SK-N-MC (cell line): ENCODE data around the gene CLIP4.

Experiments
- DNase-seq: peaks from one replicate; pipeline ENCODE4 v3.0.0-alpha.2; 2011; ENCODE audit warnings: low read depth, low spot score
- H3K27ac ChIP-seq: fragments of 200-600 bp; sonication (generic); 2 replicates; pipeline ENCODE4 v1.5.1; 2016; ENCODE audit warnings: mixed run types
- H3K36me3 ChIP-seq: fragments of 200-600 bp; sonication (generic); 2 replicates; pipeline ENCODE4 v1.6.1; 2017; ENCODE audit warnings: antibody characterized with exemption, low read length, mixed read lengths; ENCODE audit not compliant: insufficient read depth
- H3K4me3 ChIP-seq: fragments of 200-600 bp; sonication (generic); 2 replicates; pipeline ENCODE4 v1.5.1; 2016
- H3K9ac ChIP-seq: fragments of 200-600 bp; sonication (generic); 2 replicates; pipeline ENCODE4 v1.8.0; 2017; ENCODE audit warnings: mixed run types, mixed read lengths; ENCODE audit not compliant: insufficient read length
- H3K9me3 ChIP-seq: fragments of 200-600 bp; sonication (generic); 2 replicates; pipeline ENCODE4 v1.6.1; 2017; ENCODE audit warnings: low read depth, mild to moderate bottlenecking, antibody characterized with exemption, low read length, moderate library complexity, mixed read lengths
- EZH2 ChIP-seq: fragments of 200-600 bp; sonication (generic); IDR thresholded peaks from one replicate; pipeline ENCODE4 v1.6.1; 2017; ENCODE audit warnings: antibody characterized with exemption
- FOXP2 ChIP-seq: optimal IDR thresholded peaks from 2 replicates; pipeline ENCODE3; 2011; ENCODE audit warnings: mild to moderate bottlenecking, moderate library complexity; ENCODE audit not compliant: insufficient read depth; ENCODE audit errors: extremely low read length, control extremely low read depth
- POLR2AphosphoS5 ChIP-seq: IDR thresholded peaks from 2 replicates; pipeline ENCODE4 v1.6.1; 2012; ENCODE audit warnings: mild to moderate bottlenecking, low read depth, low read length, borderline replicate concordance

CLIP4 gene

GRCh38 chr2:29072971-29073725 is 42.1 kb upstream of the CLIP4 start:
- Histone ChIP-seq H3K4me3 (no peak overlapping the region), H3K27ac (no peak overlapping the region), H3K9ac (no peak overlapping the region), H3K36me3 (no peaks in the 10 kb centered on the region), H3K9me3 (no peaks in the 10 kb centered on the region)
- no peak for DNase-seq
- no peak for TF ChIP-seq FOXP2
- TF ChIP-seq EZH2 = no peak
- no peak for TF ChIP-seq POLR2AphosphoS5

GRCh38 chr2:29073933-29074332 is 41.3 kb upstream of the CLIP4 start:
- no peak overlapping the region for H3K9ac ChIP-seq
- TF ChIP-seq POLR2AphosphoS5 = no peak
- no peak for DNase-seq
- H3K36me3 ChIP-seq = no peaks in the 10 kb centered on the region
- no peak overlapping the region for H3K27ac ChIP-seq
- no peak overlapping the region for H3K4me3 ChIP-seq
- no peaks in the 10 kb centered on the region for H3K9me3 ChIP-seq

- Histone ChIP-seq H3K4me3 (no peak within 1 kb of the TSS), H3K36me3 (no peaks in the 10 kb centered on the region), H3K9ac (no peak within 1 kb of the TSS), H3K27ac (no peak within 1 kb of the TSS), H3K9me3 (no peaks in the 10 kb centered on the region)
- no peak for DNase-seq
- TF ChIP-seq FOXP2 (no peak), POLR2AphosphoS5 (no peak), EZH2 (no peak)
Observed at GRCh38 chr2:29074411-29074810, 40.8 kb upstream of the CLIP4 start, which contains the start of gene PCARE. Gene PCARE (minus strand): TSS chr2:29074523. CDS start chr2:29074261, 262 bp downstream.

- H3K4me3 ChIP-seq = no peak overlapping the region
- H3K9me3 ChIP-seq = no peaks in the 10 kb centered on the region
- DNase-seq = no peak
- H3K27ac ChIP-seq = no peak overlapping the region
- no peak for TF ChIP-seq FOXP2
- TF ChIP-seq EZH2 = no peak
- TF ChIP-seq POLR2AphosphoS5 = no peak
- no peaks in the 10 kb centered on the region for H3K36me3 ChIP-seq
- H3K9ac ChIP-seq = no peak overlapping the region
Observed at GRCh38 chr2:29075894-29076705, 39.1 kb upstream of the CLIP4 start.

- no peak for TF ChIP-seq FOXP2
- TF ChIP-seq POLR2AphosphoS5 = no peak
- TF ChIP-seq EZH2 = no peak
Observed at GRCh38 chr2:29079887-29080286, 35.3 kb upstream of the CLIP4 start.

GRCh38 chr2:29080886-29081743 is 34.1 kb upstream of the CLIP4 start:
- Histone ChIP-seq H3K9ac (no peak overlapping the region), H3K36me3 (no peaks in the 10 kb centered on the region), H3K9me3 (no peaks in the 10 kb centered on the region), H3K4me3 (no peak overlapping the region), H3K27ac (no peak overlapping the region)
- TF ChIP-seq POLR2AphosphoS5 (no peak), FOXP2 (no peak), EZH2 (no peak)
- DNase-seq = no peak

More at GRCh38 chr2:29079887-29080286, 35.3 kb upstream of the CLIP4 start:
- no peak overlapping the region for H3K4me3 ChIP-seq
- no peaks in the 10 kb centered on the region for H3K9me3 ChIP-seq
- no peak overlapping the region for H3K9ac ChIP-seq
- no peaks in the 10 kb centered on the region for H3K36me3 ChIP-seq
- no peak for DNase-seq
- H3K27ac ChIP-seq = no peak overlapping the region

- DNase-seq = no peak
- Histone ChIP-seq H3K9ac (no peak overlapping the region), H3K36me3 (no peaks in the 10 kb centered on the region), H3K9me3 (no peaks in the 10 kb centered on the region), H3K4me3 (no peak overlapping the region), H3K27ac (no peak overlapping the region)
- TF ChIP-seq FOXP2 = no peak
- TF ChIP-seq EZH2 = no peak
- TF ChIP-seq POLR2AphosphoS5 = no peak
Observed at GRCh38 chr2:29082804-29083495, 32.3 kb upstream of the CLIP4 start.
